Loucy (cell line): Measurements from ENCODE around the gene RWDD3.

Experiments used
- CTCF ChIP-seq: fragments of 200-600 bp; sonication (generic); conservative IDR thresholded peaks from 2 replicates; pipeline ENCODE4 v1.5.1; 2014; ENCODE audit warnings: mild to moderate bottlenecking, antibody characterized with exemption, low read length
- EZH2phosphoT487 ChIP-seq: fragments of 200-600 bp; IDR thresholded peaks from 2 replicates; pipeline ENCODE4 v1.6.1; 2018; ENCODE audit warnings: antibody characterized with exemption, mild to moderate bottlenecking, moderate library complexity, borderline replicate concordance

- TF ChIP-seq CTCF (no peak), EZH2phosphoT487 (no peak)
These were observed 11.4 kb upstream of the RWDD3 start for GRCh38 chr1:95222629-95223028.
